ENCODE measurements around the gene AKAIN1. TPM values are rescaled to one million over a fixed set of nuclear protein-coding genes. Genes with fewer than 3 reads are reported as not detected.

The AKAIN1 gene, protein sequence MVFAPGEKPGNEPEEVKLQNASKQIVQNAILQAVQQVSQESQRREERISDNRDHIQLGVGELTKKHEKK
- total RNA-seq, result not detected

GRCh38 chr18:5197032-5197434 is at the start of gene AKAIN1:
Gene AKAIN1 (minus strand): TSS chr18:5197257. CDS start chr18:5197053, 204 bp downstream.

Other genes with a start within 250 kb of the AKAIN1 start
- gene ZBTB14, start 98.5 kb upstream of the AKAIN1 start, total RNA-seq, result 27.7 TPM